Aortic smooth muscle cell (primary cell): Measurements from ENCODE around the gene RASGRP1. TPM values are rescaled to one million over a fixed set of nuclear protein-coding genes. Genes with fewer than 3 reads are reported as not detected.

Experiments
- total RNA-seq: library from RNA; depleted of rRNA; stranded (reverse); fragments of >200 nt; gene quantifications from 2 replicates; pipeline ENCODE4 v1.2.3, GENCODE V29; 2014

The RASGRP1 gene
- 0.12 TPM in 1 of 2 replicates, not detected in the other for total RNA-seq

GRCh38 chr15:38564557-38565286, at the start of gene RASGRP1:
TSS of gene RASGRP1 (minus strand) at chr15:38564814. CDS start at chr15:38564628, 186 bp downstream.

GRCh38 chr15:38453971-38454695, 110.5 kb downstream of the RASGRP1 start, which contains the start of gene FAM98B:
TSS of gene FAM98B (plus strand) at chr15:38454127. CDS start at chr15:38454162, 35 bp downstream.

Other genes with a start within 250 kb of the RASGRP1 start
- gene FAM98B, start 110.7 kb downstream of the RASGRP1 start, total RNA-seq: 6.2 and 10.1 TPM in 2 replicates